ENCODE data around the gene HLF. TPM values are rescaled to one million over a fixed set of nuclear protein-coding genes. Genes with fewer than 3 reads are reported as not detected.

HLF gene
- total RNA-seq, 1 donor from 2014 or later, result 1.3 TPM

- TF ChIP-seq, protein P1, sequence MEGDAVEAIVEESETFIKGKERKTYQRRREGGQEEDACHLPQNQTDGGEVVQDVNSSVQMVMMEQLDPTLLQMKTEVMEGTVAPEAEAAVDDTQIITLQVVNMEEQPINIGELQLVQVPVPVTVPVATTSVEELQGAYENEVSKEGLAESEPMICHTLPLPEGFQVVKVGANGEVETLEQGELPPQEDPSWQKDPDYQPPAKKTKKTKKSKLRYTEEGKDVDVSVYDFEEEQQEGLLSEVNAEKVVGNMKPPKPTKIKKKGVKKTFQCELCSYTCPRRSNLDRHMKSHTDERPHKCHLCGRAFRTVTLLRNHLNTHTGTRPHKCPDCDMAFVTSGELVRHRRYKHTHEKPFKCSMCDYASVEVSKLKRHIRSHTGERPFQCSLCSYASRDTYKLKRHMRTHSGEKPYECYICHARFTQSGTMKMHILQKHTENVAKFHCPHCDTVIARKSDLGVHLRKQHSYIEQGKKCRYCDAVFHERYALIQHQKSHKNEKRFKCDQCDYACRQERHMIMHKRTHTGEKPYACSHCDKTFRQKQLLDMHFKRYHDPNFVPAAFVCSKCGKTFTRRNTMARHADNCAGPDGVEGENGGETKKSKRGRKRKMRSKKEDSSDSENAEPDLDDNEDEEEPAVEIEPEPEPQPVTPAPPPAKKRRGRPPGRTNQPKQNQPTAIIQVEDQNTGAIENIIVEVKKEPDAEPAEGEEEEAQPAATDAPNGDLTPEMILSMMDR (IDR thresholded peaks at IDR 0.05; ENCODE audit: unreplicated experiment), result no peak
- H3K27ac Mint-ChIP-seq, result no peak overlapping the region
- peaks cover 12% of the 10 kb centered on the region for H3K4me1 Mint-ChIP-seq
- no peaks in the 10 kb centered on the region for H3K9me3 Mint-ChIP-seq
- H3K36me3 Mint-ChIP-seq, result no peaks in the 10 kb centered on the region
- no peak overlapping the region for H3K4me3 Mint-ChIP-seq
- no peak for DNase-seq (ENCODE audit: low spot score in 2 of 2, unreplicated experiment in 2 of 2)
- peaks cover 16% of the 10 kb centered on the region for H3K27me3 Mint-ChIP-seq (ENCODE audit: low read depth)
These were observed 17.6 kb downstream of the HLF start for GRCh38 chr17:55282379-55282702.

DNA sequence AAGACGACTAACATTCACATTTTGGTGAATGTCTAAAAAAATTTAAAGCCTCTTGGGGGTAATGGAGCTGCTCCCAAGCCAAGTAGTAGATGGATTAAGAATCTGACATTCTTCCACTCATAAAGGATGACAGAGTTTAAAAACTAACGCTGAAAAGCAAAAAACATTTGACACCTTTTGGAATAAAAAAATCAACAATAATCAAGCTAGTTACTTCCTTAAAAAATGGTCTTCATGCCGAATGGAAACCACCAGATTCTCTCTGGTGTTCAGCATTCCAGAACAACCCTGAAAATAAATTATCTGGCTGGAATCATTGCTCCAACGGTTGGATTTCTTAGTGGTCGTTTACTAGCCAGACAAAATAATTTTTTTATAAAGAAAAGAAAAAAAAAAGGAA, 18.0 kb downstream of the HLF start:
- no peak for DNase-seq (ENCODE audit: low spot score in 2 of 2, unreplicated experiment in 2 of 2)
- no peaks in the 10 kb centered on the region for H3K36me3 Mint-ChIP-seq
- no peaks in the 10 kb centered on the region for H3K9me3 Mint-ChIP-seq
- peaks cover 12% of the 10 kb centered on the region for H3K4me1 Mint-ChIP-seq
- H3K27ac Mint-ChIP-seq, result no peak overlapping the region
- H3K27me3 Mint-ChIP-seq (ENCODE audit: low read depth), result peaks cover 16% of the 10 kb centered on the region
- TF ChIP-seq, protein P1 (IDR thresholded peaks at IDR 0.05; ENCODE audit: unreplicated experiment), result no peak
- H3K4me3 Mint-ChIP-seq, result no peak overlapping the region

GRCh38 chr17:55283256-55283965, 18.7 kb downstream of the HLF start:
- DNase-seq (ENCODE audit: low spot score in 2 of 2, unreplicated experiment in 2 of 2), result no peak
- H3K4me3 Mint-ChIP-seq, result no peak overlapping the region
- peaks cover 12% of the 10 kb centered on the region for H3K4me1 Mint-ChIP-seq
- H3K27ac Mint-ChIP-seq, result no peak overlapping the region
- H3K9me3 Mint-ChIP-seq, result no peaks in the 10 kb centered on the region
- TF ChIP-seq, protein P1 (IDR thresholded peaks at IDR 0.05; ENCODE audit: unreplicated experiment), result no peak
- peaks cover 16% of the 10 kb centered on the region for H3K27me3 Mint-ChIP-seq (ENCODE audit: low read depth)
- no peaks in the 10 kb centered on the region for H3K36me3 Mint-ChIP-seq

DNA sequence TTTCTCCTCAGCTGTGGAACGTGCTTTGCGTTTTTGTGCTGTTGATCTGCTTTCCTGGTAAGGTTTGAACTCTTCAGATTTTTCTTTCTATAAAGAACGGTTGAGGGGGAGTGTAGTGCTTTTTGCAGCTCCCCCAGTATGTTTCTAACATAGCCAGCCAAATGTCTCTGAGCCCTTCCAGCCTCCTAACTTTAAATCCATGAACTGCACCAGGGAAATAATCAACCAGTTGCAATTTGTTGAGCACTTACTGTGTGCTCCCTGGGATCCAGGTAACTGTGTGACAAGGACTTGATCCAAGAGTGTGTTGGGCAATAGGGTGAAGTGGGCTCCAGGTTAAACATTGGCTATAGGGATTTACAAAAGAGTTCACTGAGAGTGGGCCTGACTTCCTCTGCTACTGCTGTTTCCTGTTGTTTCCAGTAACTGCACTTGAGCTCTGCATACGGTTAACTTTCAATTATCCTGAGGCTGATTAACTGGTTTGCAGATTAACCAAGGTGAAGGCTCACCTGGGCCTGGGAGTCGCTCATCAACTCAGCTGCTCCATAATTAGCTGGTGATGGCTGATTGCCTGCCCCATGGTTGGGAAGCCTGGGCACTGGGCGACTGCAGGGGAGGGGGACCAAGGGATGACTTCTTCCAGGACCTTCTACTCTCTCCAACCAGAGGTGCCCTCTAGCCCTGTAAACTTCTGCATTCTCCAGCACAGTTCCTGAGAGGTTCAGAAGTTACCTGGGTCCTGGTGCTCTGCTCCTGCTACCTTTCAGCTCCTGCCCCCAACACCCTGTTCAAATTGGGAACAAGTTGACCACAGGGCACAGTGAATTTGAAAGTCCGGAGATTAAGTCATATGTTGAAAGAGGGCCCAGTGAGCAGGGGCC, 19.5 kb downstream of the HLF start:
- Mint-ChIP-seq H3K27me3 (ENCODE audit: low read depth) (peaks cover 16% of the 10 kb centered on the region), H3K36me3 (no peaks in the 10 kb centered on the region), H3K27ac (no peak overlapping the region), H3K9me3 (no peaks in the 10 kb centered on the region), H3K4me1 (peaks cover 12% of the 10 kb centered on the region), H3K4me3 (no peak overlapping the region)
- TF ChIP-seq, protein P1 (IDR thresholded peaks at IDR 0.05; ENCODE audit: unreplicated experiment), result no peak
- no peak for DNase-seq (ENCODE audit: low spot score in 2 of 2, unreplicated experiment in 2 of 2)

DNA sequence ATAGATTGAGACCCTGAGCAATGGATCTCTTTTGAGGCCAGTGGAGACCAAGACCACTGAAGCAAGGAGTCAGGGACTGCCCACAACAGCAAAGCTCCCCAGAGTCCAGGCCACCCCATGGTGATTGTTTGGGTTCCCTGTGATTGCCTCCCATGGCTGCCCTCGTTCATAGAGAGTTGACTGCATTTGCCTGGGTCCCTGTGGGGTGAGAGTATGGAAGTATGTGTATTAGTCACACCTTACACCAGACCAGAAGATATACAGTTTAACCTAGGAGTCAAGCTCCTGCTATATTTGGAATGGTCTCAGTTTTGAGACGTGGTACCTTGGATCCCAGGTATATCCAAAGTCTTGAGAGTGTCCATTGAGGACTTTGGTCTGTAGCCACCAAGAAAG, 20.2 kb downstream of the HLF start:
- H3K4me3 Mint-ChIP-seq, result no peak overlapping the region
- no peak overlapping the region for H3K27ac Mint-ChIP-seq
- H3K27me3 Mint-ChIP-seq (ENCODE audit: low read depth), result peaks cover 16% of the 10 kb centered on the region
- H3K4me1 Mint-ChIP-seq, result peaks cover 12% of the 10 kb centered on the region
- no peak for DNase-seq (ENCODE audit: low spot score in 2 of 2, unreplicated experiment in 2 of 2)
- TF ChIP-seq, protein P1 (IDR thresholded peaks at IDR 0.05; ENCODE audit: unreplicated experiment), result no peak
- H3K36me3 Mint-ChIP-seq, result no peaks in the 10 kb centered on the region
- no peaks in the 10 kb centered on the region for H3K9me3 Mint-ChIP-seq
